ENCODE data around the gene UBN1. TPM values are rescaled to one million over a fixed set of nuclear protein-coding genes. Genes with fewer than 3 reads are reported as not detected.

The UBN1 gene
- total RNA-seq, 1 donor from 2014 or later = 36.1 TPM

GRCh38 chr16:4839942-4840341 lies 7.3 kb upstream of the UBN1 start:
- TF ChIP-seq, protein P1, sequence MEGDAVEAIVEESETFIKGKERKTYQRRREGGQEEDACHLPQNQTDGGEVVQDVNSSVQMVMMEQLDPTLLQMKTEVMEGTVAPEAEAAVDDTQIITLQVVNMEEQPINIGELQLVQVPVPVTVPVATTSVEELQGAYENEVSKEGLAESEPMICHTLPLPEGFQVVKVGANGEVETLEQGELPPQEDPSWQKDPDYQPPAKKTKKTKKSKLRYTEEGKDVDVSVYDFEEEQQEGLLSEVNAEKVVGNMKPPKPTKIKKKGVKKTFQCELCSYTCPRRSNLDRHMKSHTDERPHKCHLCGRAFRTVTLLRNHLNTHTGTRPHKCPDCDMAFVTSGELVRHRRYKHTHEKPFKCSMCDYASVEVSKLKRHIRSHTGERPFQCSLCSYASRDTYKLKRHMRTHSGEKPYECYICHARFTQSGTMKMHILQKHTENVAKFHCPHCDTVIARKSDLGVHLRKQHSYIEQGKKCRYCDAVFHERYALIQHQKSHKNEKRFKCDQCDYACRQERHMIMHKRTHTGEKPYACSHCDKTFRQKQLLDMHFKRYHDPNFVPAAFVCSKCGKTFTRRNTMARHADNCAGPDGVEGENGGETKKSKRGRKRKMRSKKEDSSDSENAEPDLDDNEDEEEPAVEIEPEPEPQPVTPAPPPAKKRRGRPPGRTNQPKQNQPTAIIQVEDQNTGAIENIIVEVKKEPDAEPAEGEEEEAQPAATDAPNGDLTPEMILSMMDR (IDR thresholded peaks at IDR 0.05) = no peak

DNA sequence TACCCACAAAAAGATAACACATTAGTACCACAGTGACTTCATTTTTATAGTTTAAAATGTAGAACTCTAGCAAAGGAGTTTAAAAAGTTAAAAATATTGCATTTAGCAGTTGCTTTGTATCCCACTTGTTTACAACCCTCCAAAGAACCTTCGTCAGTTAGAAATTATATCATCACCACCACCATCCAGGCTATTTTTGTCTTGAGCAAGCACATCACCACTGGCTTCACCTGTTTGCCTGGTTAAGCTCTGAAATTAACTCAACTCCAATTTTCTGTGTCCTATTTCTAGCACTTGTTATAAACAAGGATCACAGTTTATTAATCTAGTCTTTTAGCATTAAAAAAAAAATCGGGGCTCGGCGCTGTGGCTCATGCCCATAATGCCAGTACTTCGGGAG lies 6.3 kb upstream of the UBN1 start:
- Histone ChIP-seq H3K36me3 (peaks cover 92% of the 10 kb centered on the region), H3K27ac (no peak overlapping the region), H3K4me3 (no peak overlapping the region), H3K4me1 (peaks cover 13% of the 10 kb centered on the region), H3K27me3 (ENCODE audit: low read depth) (no peaks in the 10 kb centered on the region), H3K9me3 (no peaks in the 10 kb centered on the region)
- TF ChIP-seq, protein P1 (IDR thresholded peaks at IDR 0.05) = no peak
- intact Hi-C loops (cut with DNase I) = no loop called here
- ATAC-seq (no peak), DNase-seq (no peak)

More at GRCh38 chr16:4839942-4840341, 7.3 kb upstream of the UBN1 start:
- Histone ChIP-seq H3K27ac (no peak overlapping the region), H3K36me3 (peaks cover 100% of the 10 kb centered on the region), H3K27me3 (ENCODE audit: low read depth) (no peaks in the 10 kb centered on the region), H3K9me3 (no peaks in the 10 kb centered on the region), H3K4me3 (no peak overlapping the region), H3K4me1 (peaks cover 2% of the 10 kb centered on the region)
- DNase-seq = no peak
- intact Hi-C loops (cut with DNase I) = no loop called here
- no peak for ATAC-seq

DNA sequence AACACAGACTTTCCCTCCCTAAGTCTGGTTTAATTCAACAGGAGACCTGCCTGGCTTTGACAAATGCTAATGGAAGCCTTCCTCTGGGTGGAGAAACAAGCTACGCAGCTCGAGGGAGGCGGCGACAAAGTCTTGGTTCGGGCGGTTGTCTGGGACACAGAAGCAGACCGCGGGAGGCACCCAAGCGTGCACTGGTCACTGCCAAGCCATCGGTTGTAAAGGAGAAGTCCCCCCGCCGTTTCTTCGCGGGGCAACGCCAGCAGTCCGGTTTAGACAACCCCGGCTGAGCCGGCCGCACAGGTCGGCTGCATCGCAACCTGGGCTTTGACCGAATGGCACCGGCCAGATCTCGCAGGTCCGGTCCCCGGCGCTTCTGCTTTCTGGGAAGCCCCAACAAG lies 779 bp upstream of the UBN1 start:
- TF ChIP-seq, protein P1 (IDR thresholded peaks at IDR 0.05) = no peak
- Histone ChIP-seq H3K4me3 (peak overlapping the region; percentile 92), H3K9me3 (no peaks in the 10 kb centered on the region), H3K4me1 (peaks cover 49% of the 10 kb centered on the region), H3K36me3 (peaks cover 37% of the 10 kb centered on the region), H3K27ac (peak overlapping the region; percentile 97), H3K27me3 (ENCODE audit: low read depth) (no peaks in the 10 kb centered on the region)
- DNase-seq (peak; percentile 73), ATAC-seq (peak; percentile 50 to 64)
- intact Hi-C loops (cut with DNase I) = no loop called here

- intact Hi-C loops (cut with DNase I) = no loop called here
- DNase-seq = peak; percentile 67
Measured at GRCh38 chr16:4847774-4848587, 700 bp downstream of the UBN1 start.

GRCh38 chr16:4850211-4850610 lies 2.9 kb downstream of the UBN1 start:
- H3K9me3 ChIP-seq = no peaks in the 10 kb centered on the region
- H3K27me3 ChIP-seq (ENCODE audit: low read depth) = no peaks in the 10 kb centered on the region
- peak overlapping the region; percentile 92 for H3K4me3 ChIP-seq
- TF ChIP-seq, protein P1 (IDR thresholded peaks at IDR 0.05) = no peak
- peaks cover 61% of the 10 kb centered on the region for H3K4me1 ChIP-seq
- peaks cover 25% of the 10 kb centered on the region for H3K36me3 ChIP-seq
- no peak for ATAC-seq
- intact Hi-C loops (cut with DNase I) = no loop called here
- no peak overlapping the region for H3K27ac ChIP-seq
- no peak for DNase-seq

More at GRCh38 chr16:4847774-4848587, 700 bp downstream of the UBN1 start:
- H3K36me3 ChIP-seq = peaks cover 24% of the 10 kb centered on the region
- TF ChIP-seq, protein P1 (IDR thresholded peaks at IDR 0.05) = peak; percentile 8
- peak overlapping the region; percentile 92 for H3K4me3 ChIP-seq
- no peaks in the 10 kb centered on the region for H3K9me3 ChIP-seq
- H3K27ac ChIP-seq = peak overlapping the region; percentile 97
- ATAC-seq = peak; percentile 25 to 52
- peaks cover 64% of the 10 kb centered on the region for H3K4me1 ChIP-seq
- H3K27me3 ChIP-seq (ENCODE audit: low read depth) = no peaks in the 10 kb centered on the region

All from lower lobe of right lung (tissue), 2 donors.